H1 (cell line): ENCODE results near the gene GPR35. TPM values are rescaled to one million over a fixed set of nuclear protein-coding genes. Genes with fewer than 3 reads are reported as not detected.

ENCODE experiments used
- CTCF ChIA-PET: fragments of 300-600 bp; sonication (Branson Sonifier 250); formaldehyde crosslinking; loops from one replicate; lab custom pipeline; 2021; ENCODE audit not compliant: partially characterized antibody; lab: Charles Lee
- POLR2A ChIA-PET: fragments of 300-600 bp; sonication (Branson Sonifier 250); formaldehyde crosslinking; loops from one replicate; lab custom pipeline; 2021; ENCODE audit warnings: inconsistent platforms; ENCODE audit not compliant: partially characterized antibody; lab: Charles Lee
- DNase-seq, 2 experiments: peaks; one replicate each; pipeline versions ENCODE4 v3.0.0 to v3.0.0-alpha.2; 2010 to 2022; ENCODE audit warnings: low spot score in 2 of 2, low read depth in 1 of 2, mixed read lengths in 1 of 2
- FAIRE-seq: peaks from 2 replicates; lab custom pipeline; 2011; peaks lifted over from hg19 to GRCh38; lab: Jason Lieb, UNC
- H2AFZ ChIP-seq: 2 replicates; pipeline ENCODE4 v1.8.1; 2012; ENCODE audit warnings: low read length, inconsistent platforms
- H2AK5ac ChIP-seq: 2 replicates; pipeline ENCODE4 v1.6.1; 2013; ENCODE audit warnings: low read depth, low read length
- H2BK120ac ChIP-seq: replicated peaks from 2 replicates; pipeline ENCODE3; 2013; ENCODE audit warnings: low read depth, low read length, inconsistent platforms
- H2BK12ac ChIP-seq: 2 replicates; pipeline ENCODE4 v1.6.1; 2013; ENCODE audit warnings: low read depth, low read length
- H2BK15ac ChIP-seq: 2 replicates; pipeline ENCODE4 v1.6.1; 2013; ENCODE audit warnings: low read length
- H2BK20ac ChIP-seq: 2 replicates; pipeline ENCODE4 v1.6.1; 2013; ENCODE audit warnings: low read length
- H2BK5ac ChIP-seq: 2 replicates; pipeline ENCODE4 v1.6.1; 2013; ENCODE audit warnings: low read depth, low read length
- H3K14ac ChIP-seq: 2 replicates; pipeline ENCODE4 v1.6.1; 2013; ENCODE audit warnings: inconsistent platforms; ENCODE audit not compliant: insufficient read length
- H3K18ac ChIP-seq: 2 replicates; pipeline ENCODE4 v1.6.1; 2013; ENCODE audit warnings: low read length; ENCODE audit errors: extremely low read depth
- H3K23ac ChIP-seq: 2 replicates; pipeline ENCODE4 v1.6.1; 2013; ENCODE audit warnings: inconsistent platforms; ENCODE audit not compliant: insufficient read length
- H3K23me2 ChIP-seq: 2 replicates; pipeline ENCODE4 v1.6.1; 2013; ENCODE audit warnings: low read depth, low read length
- H3K27ac ChIP-seq: 2 replicates; pipeline ENCODE4 v1.6.1; 2011; ENCODE audit warnings: low read depth, low read length, inconsistent platforms
- H3K27me3 ChIP-seq, 4 experiments: replicated peaks in 1 of 4; 1 replicate in 1 of 4; 2 replicates in 3 of 4; pipeline versions ENCODE4 v1.6.1 to v1.8.1; 2011 to 2013; ENCODE audit warnings: low read length in 3 of 4, mild to moderate bottlenecking in 3 of 4, inconsistent platforms in 2 of 4, mixed read lengths in 2 of 4, moderate library complexity in 1 of 4; ENCODE audit not compliant: control insufficient read depth in 3 of 4, insufficient read depth in 3 of 4; ENCODE audit errors: extremely low read depth in 1 of 4
- H3K36me3 ChIP-seq, 4 experiments: 2 replicates each; pipeline versions ENCODE4 v1.6.1 to v1.8.1; 2011 to 2013; ENCODE audit warnings: mild to moderate bottlenecking in 4 of 4, low read length in 3 of 4, moderate library complexity in 2 of 4, control low read depth in 1 of 4, inconsistent platforms in 1 of 4; ENCODE audit not compliant: insufficient read depth in 4 of 4, control insufficient read depth in 2 of 4
- H3K4ac ChIP-seq: replicated peaks from 2 replicates; pipeline ENCODE3; 2013; ENCODE audit warnings: low read length, low read depth, mixed read lengths, inconsistent platforms; ENCODE audit not compliant: insufficient read length
- H3K4me1 ChIP-seq, 4 experiments: replicated peaks in 1 of 4; 1 replicate in 1 of 4; 2 replicates in 3 of 4; pipeline versions ENCODE4 v1.6.1 to v1.8.1; 2011 to 2013; ENCODE audit warnings: low read length in 3 of 4, inconsistent platforms in 2 of 4, mixed read lengths in 1 of 4; ENCODE audit not compliant: insufficient read depth in 4 of 4, control insufficient read depth in 3 of 4
- H3K4me2 ChIP-seq, 2 experiments: 2 replicates each; pipeline versions ENCODE4 v1.6.1 to v1.8.1; 2011 to 2013; ENCODE audit warnings: low read depth in 2 of 2, low read length in 2 of 2, control low read depth in 1 of 2, inconsistent platforms in 1 of 2, mild to moderate bottlenecking in 1 of 2; ENCODE audit not compliant: insufficient read depth in 1 of 2
- H3K4me3 ChIP-seq, 4 experiments: fragments of 200-600, 300-600 bp in 1 of 4; sonication (generic), shearing (Covaris generic), sonication (Bioruptor Twin) in 1 of 4; 2 replicates each; pipeline versions ENCODE4 v1.5.1 to v1.8.1; 2011 to 2016; ENCODE audit warnings: low read length in 4 of 4, low read depth in 3 of 4, control low read depth in 2 of 4, inconsistent platforms in 2 of 4, mild to moderate bottlenecking in 2 of 4, mixed read lengths in 1 of 4, moderate library complexity in 1 of 4; ENCODE audit not compliant: insufficient read depth in 2 of 4; ENCODE audit errors: extremely low read depth in 1 of 4
- H3K56ac ChIP-seq: replicated peaks from 2 replicates; pipeline ENCODE3; 2013; ENCODE audit warnings: low read depth, mild to moderate bottlenecking, mixed read lengths, low read length, inconsistent platforms; ENCODE audit not compliant: insufficient read length
- H3K79me1 ChIP-seq: 2 replicates; pipeline ENCODE4 v1.6.1; 2013; ENCODE audit warnings: low read depth, low read length, control low read depth
- H3K79me2 ChIP-seq, 2 experiments: 2 replicates each; pipeline versions ENCODE4 v1.6.1 to v1.8.1; 2012 to 2013; ENCODE audit warnings: low read length in 2 of 2, mild to moderate bottlenecking in 2 of 2, inconsistent platforms in 1 of 2; ENCODE audit not compliant: insufficient read depth in 2 of 2, control insufficient read depth in 1 of 2
- H3K9ac ChIP-seq, 4 experiments: replicated peaks in 1 of 4; 1 replicate in 1 of 4; 2 replicates in 3 of 4; pipeline versions ENCODE4 v1.6.1 to v1.8.1; 2011 to 2013; ENCODE audit warnings: low read depth in 3 of 4, low read length in 3 of 4, control low read depth in 2 of 4, mild to moderate bottlenecking in 2 of 4, moderate library complexity in 2 of 4, inconsistent platforms in 1 of 4; ENCODE audit errors: extremely low read depth in 1 of 4
- H3K9me3 ChIP-seq, 2 experiments: 2 replicates each; pipeline versions ENCODE4 v1.6.1 to v1.8.1; 2012 to 2013; ENCODE audit warnings: mild to moderate bottlenecking in 2 of 2, moderate library complexity in 2 of 2, control low read depth in 1 of 2, inconsistent platforms in 1 of 2, low read depth in 1 of 2, low read length in 1 of 2, mixed read lengths in 1 of 2; ENCODE audit not compliant: insufficient read depth in 2 of 2
- H4K20me1 ChIP-seq, 2 experiments: replicated peaks in 1 of 2; 2 replicates each; pipeline versions ENCODE3 to v1.8.1; 2011 to 2013; ENCODE audit warnings: inconsistent platforms in 2 of 2, low read length in 2 of 2, mild to moderate bottlenecking in 1 of 2; ENCODE audit not compliant: insufficient read depth in 2 of 2, control insufficient read depth in 1 of 2
- H4K5ac ChIP-seq: 2 replicates; pipeline ENCODE4 v1.6.1; 2013; ENCODE audit warnings: low read length, low read depth, mixed read lengths, inconsistent platforms; ENCODE audit not compliant: insufficient read length
- H4K8ac ChIP-seq: 2 replicates; pipeline ENCODE4 v1.8.0; 2013; ENCODE audit warnings: mild to moderate bottlenecking, moderate library complexity, low read length, inconsistent platforms; ENCODE audit not compliant: insufficient read depth; ENCODE audit errors: extremely low read depth
- H4K91ac ChIP-seq: replicated peaks from 2 replicates; pipeline ENCODE3; 2013; ENCODE audit warnings: low read length, mixed read lengths, inconsistent platforms; ENCODE audit not compliant: insufficient read length
- BCL11A ChIP-seq, 2 experiments: IDR thresholded peaks; one replicate each; pipeline ENCODE4 v1.6.1; 2011; ENCODE audit warnings: low read depth in 2 of 2, low read length in 2 of 2, mild to moderate bottlenecking in 2 of 2
- CBX8 ChIP-seq: fragments of 300-800, 300-1000 bp; sonication (generic); IDR thresholded peaks from 2 replicates; pipeline ENCODE4 v1.7.1; 2016; ENCODE audit warnings: low read depth, low read length, borderline replicate concordance
- CEBPB ChIP-seq: IDR thresholded peaks from 2 replicates; pipeline ENCODE4 v1.6.1; 2012; ENCODE audit warnings: low read depth, low read length
- CHD2 ChIP-seq: IDR thresholded peaks from 2 replicates; pipeline ENCODE4 v1.6.1; 2012; ENCODE audit warnings: low read length, improper control_type of control experiment
- CTBP2 ChIP-seq: IDR thresholded peaks from 2 replicates; pipeline ENCODE4 v1.7.0; 2011; ENCODE audit warnings: borderline replicate concordance, mild to moderate bottlenecking, moderate library complexity, mixed read lengths, low read length; ENCODE audit not compliant: insufficient read depth, insufficient read length
- JUND ChIP-seq: IDR thresholded peaks from 2 replicates; pipeline ENCODE4 v1.6.1; 2011; ENCODE audit warnings: mild to moderate bottlenecking, improper control_type of control experiment, low read length
- POLR2AphosphoS5 ChIP-seq: IDR thresholded peaks from 2 replicates; pipeline ENCODE4 v1.6.1; 2011; ENCODE audit warnings: low read depth, low read length
- SRF ChIP-seq: IDR thresholded peaks from 2 replicates; pipeline ENCODE4 v1.6.1; 2011; ENCODE audit warnings: mild to moderate bottlenecking, low read depth, low read length, moderate library complexity
- TAF7 ChIP-seq: optimal IDR thresholded peaks from 2 replicates; pipeline ENCODE3; 2011; ENCODE audit warnings: low read depth, mild to moderate bottlenecking, inconsistent platforms, low read length, moderate library complexity, borderline replicate concordance
- WGBS, 2 experiments: shearing (Covaris generic) in 1 of 2; methylation state at CpG; one replicate each; pipeline versions ENCODE4 v1.1.6 to v1.1.7; 2013 to 2015; ENCODE audit warnings: low lambda C conversion rate in 2 of 2, mixed read lengths in 2 of 2, inconsistent platforms in 1 of 2, low coverage in 1 of 2, missing lambda C conversion rate in 1 of 2; ENCODE audit not compliant: insufficient replicate concordance in 2 of 2, insufficient coverage in 1 of 2, insufficient read length in 1 of 2; ENCODE audit errors: extremely low coverage in 1 of 2, missing lambda C conversion rate in 1 of 2; 5-methylcytosine and 5-hydroxymethylcytosine counted together
- polyA plus RNA-seq, 7 experiments: library from polyadenylated mRNA; depleted of rRNA in 3 of 7; stranded (reverse) in 5 of 7; unstranded in 2 of 7; fragments of >200 nt in 5 of 7; fragments of 200-250 nt in 2 of 7; gene quantifications; 1 replicate in 5 of 7; 2 replicates in 1 of 7; 4 replicates in 1 of 7; pipeline versions ENCODE4 v1.2.1 to v1.2.3, GENCODE V29; 2011 to 2013; ENCODE audit warnings: missing spikeins in 2 of 7, mixed read lengths in 2 of 7
- total RNA-seq: library from RNA; stranded (reverse); fragmentation: NEBNext Ultra II Directional; extraction: Animal tissue kit (Norgen Biotek cat#: 25700); gene quantifications from 2 replicates; pipeline ENCODE4 v1.2.1, GENCODE V29; 2021

GPR35 gene
- total and polyA plus RNA-seq, 2 of the 8 experiments (the other 6 are each of a cell fraction or from before 2014, with no cell fraction given) = 0.47 TPM; not detected in 1

DNA sequence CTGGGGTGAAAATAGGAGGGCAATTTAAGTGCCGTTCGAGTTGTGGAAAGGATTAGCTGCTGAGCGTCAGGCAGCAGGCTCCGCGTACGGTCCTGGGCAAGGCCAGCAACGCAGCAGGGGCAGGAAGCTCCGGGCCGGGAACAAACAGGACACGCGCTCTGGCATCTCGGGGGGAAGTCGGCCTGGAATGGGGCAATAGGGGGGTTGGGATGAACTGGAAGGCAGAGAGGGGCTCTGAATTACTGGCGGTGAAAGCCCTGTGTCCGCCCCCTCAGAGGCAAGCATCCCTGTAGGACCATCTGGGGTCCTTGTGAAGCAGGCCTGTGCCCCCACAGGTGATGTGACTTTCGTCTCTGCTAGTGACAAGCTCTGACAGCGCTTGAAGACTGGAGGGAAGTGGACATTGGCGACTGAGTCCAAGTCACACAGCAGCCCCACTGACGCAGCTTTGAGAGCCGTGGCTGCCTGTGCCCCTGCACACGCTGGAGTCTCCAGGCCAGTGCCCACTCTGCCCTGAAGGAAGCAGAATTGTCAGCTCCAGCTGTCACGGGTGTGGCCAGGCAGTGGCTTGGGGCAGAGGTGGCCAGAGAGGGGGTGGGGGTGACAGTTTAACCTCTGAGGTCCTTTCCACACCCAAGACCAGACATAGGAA, 22.3 kb downstream of the GPR35 start:
- H4K8ac ChIP-seq = no peak overlapping the region
- H3K36me3 ChIP-seq = no peaks in the 10 kb centered on the region
- H3K56ac ChIP-seq = no peak overlapping the region
- no peaks in the 10 kb centered on the region for H3K79me2 ChIP-seq
- no peaks in the 10 kb centered on the region for H3K79me1 ChIP-seq
- no peak overlapping the region for H3K9ac ChIP-seq
- H3K18ac ChIP-seq = no peak overlapping the region
- H2AFZ ChIP-seq = no peak overlapping the region
- H3K9me3 ChIP-seq = no peaks in the 10 kb centered on the region
- H3K23ac ChIP-seq = no peak overlapping the region
- 90% methylated on average over 20 of the region's 22 CpGs; no CpG with 5 or more reads in 1 of the 2 experiments for WGBS, 2 experiments
- H4K91ac ChIP-seq = no peak overlapping the region
- H3K4me1 ChIP-seq = peaks cover 0 to 10% (median 6%) of the 10 kb centered on the region in 4 experiments; a peak in 5 of 7 replicates
- H3K23me2 ChIP-seq = no peaks in the 10 kb centered on the region
- no peak overlapping the region for H3K14ac ChIP-seq
- no peak overlapping the region for H2AK5ac ChIP-seq
- no peak overlapping the region for H3K4me3 ChIP-seq
- no peak overlapping the region for H4K5ac ChIP-seq
- DNase-seq (peak in 1 of 2 experiments; percentile 36), FAIRE-seq (no peak)
- no peak overlapping the region for H2BK12ac ChIP-seq
- no peak overlapping the region for H3K4ac ChIP-seq
- no peaks in the 10 kb centered on the region for H4K20me1 ChIP-seq
- no peak overlapping the region for H3K4me2 ChIP-seq
- POLR2A ChIA-PET = no interaction called here
- no peak overlapping the region for H2BK120ac ChIP-seq
- no peak overlapping the region for H2BK5ac ChIP-seq
- TF ChIP-seq SRF = no peak
- no peak for TF ChIP-seq CBX8
- no peak for TF ChIP-seq POLR2AphosphoS5
- TF ChIP-seq TAF7 = no peak
- no peak for TF ChIP-seq CHD2
- no peak for TF ChIP-seq CEBPB
- TF ChIP-seq BCL11A (IDR thresholded peaks at IDR 0.05; ENCODE audit: low read depth in 2 of 2, low read length in 2 of 2) = no peak
- no peak for TF ChIP-seq CTBP2
- no peak for TF ChIP-seq JUND
- H2BK15ac ChIP-seq = no peak overlapping the region
- peaks cover 0 to 4% (median 2%) of the 10 kb centered on the region in 4 experiments; a peak in 3 of 7 replicates for H3K27me3 ChIP-seq
- no peak overlapping the region for H2BK20ac ChIP-seq
- CTCF ChIA-PET = interaction anchor here (1.5 to 2.0 kb wide), 2 partner anchors 9 to 44 kb away, joined by 4 to 6 read pairs; no protein-coding TSS in a partner anchor
- H3K27ac ChIP-seq = no peak overlapping the region
